HL-60 (cell line): ENCODE data around the gene CTIF.

Source experiments
- DNase-seq, 2 experiments: peaks; one replicate each; pipeline ENCODE4 v3.0.0-alpha.2; 2010 to 2020; ENCODE audit warnings: low read depth in 1 of 2, low spot score in 1 of 2
- H3K27ac ChIP-seq: fragments of 250-450 bp; sonication (Bioruptor Pico); replicated peaks from 2 replicates; pipeline ENCODE4 v1.5.1; 2020; ENCODE audit warnings: mild to moderate bottlenecking, moderate library complexity
- H3K27me3 ChIP-seq: fragments of 250-450 bp; sonication (Bioruptor Pico); 2 replicates; pipeline ENCODE4 v1.5.1; 2021; ENCODE audit warnings: mild to moderate bottlenecking, moderate library complexity; ENCODE audit not compliant: insufficient read depth, poor library complexity, severe bottlenecking
- H3K4me3 ChIP-seq: replicated peaks from 2 replicates; pipeline ENCODE4 v1.5.1; 2011; ENCODE audit warnings: mild to moderate bottlenecking, control low read depth, low read length; ENCODE audit not compliant: insufficient read depth
- GABPA ChIP-seq: IDR thresholded peaks from 2 replicates; pipeline ENCODE4 v1.6.1; 2012; ENCODE audit warnings: low read depth
- POLR2AphosphoS5 ChIP-seq: IDR thresholded peaks from 2 replicates; pipeline ENCODE4 v1.6.1; 2012; ENCODE audit warnings: low read depth
- SPI1 ChIP-seq: IDR thresholded peaks from 2 replicates; pipeline ENCODE4 v1.6.1; 2012; ENCODE audit warnings: low read depth, mild to moderate bottlenecking, borderline replicate concordance
- TF ChIP-seq, protein P1 (sequence below): IDR thresholded peaks from 2 replicates; pipeline ENCODE4 v1.6.1; 2012; ENCODE audit warnings: low read depth; ENCODE audit not compliant: insufficient replicate concordance
- TF ChIP-seq, protein P2 (sequence below): IDR thresholded peaks from one replicate; pipeline ENCODE4 v1.5.1; 2011; ENCODE audit warnings: low read length, control low read depth, inconsistent platforms; ENCODE audit not compliant: insufficient read depth

CTIF gene

DNA sequence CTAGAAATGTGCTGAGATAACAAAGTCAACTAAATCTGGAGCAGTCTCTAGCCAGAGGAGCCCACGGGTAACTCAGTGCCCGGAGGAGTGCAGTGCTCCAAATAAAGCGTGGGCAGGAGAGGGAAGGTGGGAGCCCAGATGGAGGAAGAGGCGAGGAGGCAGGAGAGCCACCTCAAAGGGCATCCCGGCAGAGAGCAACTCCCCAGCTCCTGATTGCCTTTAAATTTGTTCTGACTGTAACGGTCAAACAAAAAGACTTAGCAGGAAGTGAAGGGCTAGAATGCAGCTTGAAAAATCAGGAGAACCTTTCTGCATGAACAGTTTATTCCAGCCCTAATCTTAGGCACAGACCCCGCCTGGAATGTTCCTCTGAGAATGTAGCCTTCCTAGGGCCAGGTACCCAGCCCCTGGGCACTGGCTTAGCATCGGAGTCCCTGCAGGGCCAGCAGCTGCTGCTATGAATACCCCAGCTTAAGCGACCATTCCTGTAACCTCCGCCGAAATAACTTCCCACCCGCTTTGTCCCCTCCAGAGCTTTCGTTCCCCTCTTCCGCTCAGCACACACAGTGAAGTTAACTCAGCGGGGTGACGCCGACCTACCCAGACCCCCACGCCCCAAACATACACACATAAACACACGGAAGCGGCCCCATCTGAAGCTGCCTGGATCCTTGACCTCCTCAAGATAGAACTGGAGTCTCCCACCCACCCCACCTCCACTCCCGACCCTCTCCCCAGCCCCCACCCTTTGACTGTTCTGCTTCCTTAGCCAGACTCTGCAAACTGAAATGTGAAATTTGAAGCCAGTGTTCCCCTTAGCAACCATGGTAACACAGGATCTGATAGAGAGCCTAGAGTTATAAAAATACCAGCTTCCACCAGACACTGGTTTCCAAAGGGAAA, 288.7 kb downstream of the CTIF start:
- DNase-seq: no peak
- Histone ChIP-seq H3K4me3 (no peak overlapping the region), H3K27me3 (no peaks in the 10 kb centered on the region), H3K27ac (no peak overlapping the region)
- TF ChIP-seq, protein P1, sequence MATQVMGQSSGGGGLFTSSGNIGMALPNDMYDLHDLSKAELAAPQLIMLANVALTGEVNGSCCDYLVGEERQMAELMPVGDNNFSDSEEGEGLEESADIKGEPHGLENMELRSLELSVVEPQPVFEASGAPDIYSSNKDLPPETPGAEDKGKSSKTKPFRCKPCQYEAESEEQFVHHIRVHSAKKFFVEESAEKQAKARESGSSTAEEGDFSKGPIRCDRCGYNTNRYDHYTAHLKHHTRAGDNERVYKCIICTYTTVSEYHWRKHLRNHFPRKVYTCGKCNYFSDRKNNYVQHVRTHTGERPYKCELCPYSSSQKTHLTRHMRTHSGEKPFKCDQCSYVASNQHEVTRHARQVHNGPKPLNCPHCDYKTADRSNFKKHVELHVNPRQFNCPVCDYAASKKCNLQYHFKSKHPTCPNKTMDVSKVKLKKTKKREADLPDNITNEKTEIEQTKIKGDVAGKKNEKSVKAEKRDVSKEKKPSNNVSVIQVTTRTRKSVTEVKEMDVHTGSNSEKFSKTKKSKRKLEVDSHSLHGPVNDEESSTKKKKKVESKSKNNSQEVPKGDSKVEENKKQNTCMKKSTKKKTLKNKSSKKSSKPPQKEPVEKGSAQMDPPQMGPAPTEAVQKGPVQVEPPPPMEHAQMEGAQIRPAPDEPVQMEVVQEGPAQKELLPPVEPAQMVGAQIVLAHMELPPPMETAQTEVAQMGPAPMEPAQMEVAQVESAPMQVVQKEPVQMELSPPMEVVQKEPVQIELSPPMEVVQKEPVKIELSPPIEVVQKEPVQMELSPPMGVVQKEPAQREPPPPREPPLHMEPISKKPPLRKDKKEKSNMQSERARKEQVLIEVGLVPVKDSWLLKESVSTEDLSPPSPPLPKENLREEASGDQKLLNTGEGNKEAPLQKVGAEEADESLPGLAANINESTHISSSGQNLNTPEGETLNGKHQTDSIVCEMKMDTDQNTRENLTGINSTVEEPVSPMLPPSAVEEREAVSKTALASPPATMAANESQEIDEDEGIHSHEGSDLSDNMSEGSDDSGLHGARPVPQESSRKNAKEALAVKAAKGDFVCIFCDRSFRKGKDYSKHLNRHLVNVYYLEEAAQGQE: no peak
- TF ChIP-seq SPI1 (no peak), GABPA (no peak)

DNA sequence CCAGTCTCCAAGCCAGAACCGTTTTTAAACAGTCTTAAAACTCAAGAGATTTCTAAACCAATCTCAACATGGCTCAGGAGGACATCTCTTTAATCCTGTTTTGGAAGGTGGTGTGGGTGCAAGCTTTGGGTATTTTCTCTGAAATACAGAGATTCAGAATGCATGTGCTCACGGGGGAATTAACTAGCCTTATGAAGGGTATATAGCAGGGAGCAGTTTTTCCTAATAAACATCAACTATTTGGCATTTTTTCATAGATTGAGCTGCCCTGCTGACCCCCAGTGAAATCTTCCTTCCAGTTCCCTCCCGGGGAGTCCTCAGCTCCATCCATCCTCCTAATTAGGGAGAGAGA, 289.3 kb downstream of the CTIF start:
- TF ChIP-seq, protein P2, sequence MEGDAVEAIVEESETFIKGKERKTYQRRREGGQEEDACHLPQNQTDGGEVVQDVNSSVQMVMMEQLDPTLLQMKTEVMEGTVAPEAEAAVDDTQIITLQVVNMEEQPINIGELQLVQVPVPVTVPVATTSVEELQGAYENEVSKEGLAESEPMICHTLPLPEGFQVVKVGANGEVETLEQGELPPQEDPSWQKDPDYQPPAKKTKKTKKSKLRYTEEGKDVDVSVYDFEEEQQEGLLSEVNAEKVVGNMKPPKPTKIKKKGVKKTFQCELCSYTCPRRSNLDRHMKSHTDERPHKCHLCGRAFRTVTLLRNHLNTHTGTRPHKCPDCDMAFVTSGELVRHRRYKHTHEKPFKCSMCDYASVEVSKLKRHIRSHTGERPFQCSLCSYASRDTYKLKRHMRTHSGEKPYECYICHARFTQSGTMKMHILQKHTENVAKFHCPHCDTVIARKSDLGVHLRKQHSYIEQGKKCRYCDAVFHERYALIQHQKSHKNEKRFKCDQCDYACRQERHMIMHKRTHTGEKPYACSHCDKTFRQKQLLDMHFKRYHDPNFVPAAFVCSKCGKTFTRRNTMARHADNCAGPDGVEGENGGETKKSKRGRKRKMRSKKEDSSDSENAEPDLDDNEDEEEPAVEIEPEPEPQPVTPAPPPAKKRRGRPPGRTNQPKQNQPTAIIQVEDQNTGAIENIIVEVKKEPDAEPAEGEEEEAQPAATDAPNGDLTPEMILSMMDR: no peak
- TF ChIP-seq POLR2AphosphoS5 (no peak), GABPA (no peak), SPI1 (no peak)
- TF ChIP-seq, protein P1: no peak
- no peak overlapping the region for H3K27ac ChIP-seq
- DNase-seq: no peak
- no peak overlapping the region for H3K4me3 ChIP-seq
- H3K27me3 ChIP-seq: no peaks in the 10 kb centered on the region

DNA sequence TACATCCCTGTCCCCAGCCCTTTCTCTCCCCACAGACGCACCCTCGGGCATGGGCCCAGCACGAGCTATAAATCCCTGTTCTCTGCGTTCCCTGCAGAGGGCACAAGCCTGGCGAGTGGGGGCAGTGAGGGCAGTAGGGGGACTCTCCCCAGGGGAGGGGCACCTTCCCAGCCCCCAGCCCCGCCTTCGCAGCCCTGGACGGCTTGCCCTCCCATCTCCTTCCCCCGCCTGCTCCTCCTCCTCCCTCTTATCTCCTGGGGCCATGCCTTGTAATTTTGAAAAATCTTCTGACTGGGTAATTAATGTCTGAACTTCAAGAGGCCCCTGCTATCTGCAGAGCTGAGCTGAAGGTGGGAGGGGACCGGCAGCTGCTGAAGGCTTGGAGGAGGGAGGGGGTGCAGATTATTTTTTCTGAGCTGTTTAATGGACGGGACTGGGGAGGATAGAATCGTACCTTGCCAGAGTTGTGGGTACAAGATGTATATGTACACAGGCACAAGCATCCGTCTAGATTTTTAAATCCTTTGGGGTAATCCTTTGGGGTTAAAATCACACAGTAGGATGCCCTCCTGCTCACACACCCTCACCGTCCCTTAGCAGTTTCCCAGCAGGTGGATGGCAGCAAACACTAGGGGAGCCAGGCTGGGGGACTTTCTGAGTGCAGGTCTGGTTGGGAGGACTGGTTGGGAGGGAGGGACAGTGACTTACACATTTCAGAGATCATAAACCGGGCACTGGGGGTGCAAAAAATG, 290.0 kb downstream of the CTIF start:
- Histone ChIP-seq H3K4me3 (no peak overlapping the region), H3K27me3 (no peaks in the 10 kb centered on the region), H3K27ac (no peak overlapping the region)
- no peak for DNase-seq
- TF ChIP-seq GABPA: no peak
- TF ChIP-seq, protein P1: no peak
- no peak for TF ChIP-seq SPI1
- TF ChIP-seq, protein P2: no peak
- TF ChIP-seq POLR2AphosphoS5: no peak
